ENCODE data around the gene CD2AP. TPM values are rescaled to one million over a fixed set of nuclear protein-coding genes. Genes with fewer than 3 reads are reported as not detected.
"Not testable (repeated sequence)": the region's sequence is repeated elsewhere in the genome, so short reads cannot be mapped to it uniquely, and the experiment has no call there.

The CD2AP gene
- total RNA-seq, result 26.3 and 29.6 TPM in 2 replicates

- H3K27ac Mint-ChIP-seq, result peak within 1 kb of the TSS; percentile 95
- no peaks in the 10 kb centered on the region for H3K36me3 Mint-ChIP-seq (ENCODE audit: low read depth)
- H3K4me1 Mint-ChIP-seq, result peaks cover 23% of the 10 kb centered on the region
- intact Hi-C loops (cut with micrococcal nuclease), result loop anchor here (1.0 to 10.0 kb wide), 3 partner anchors 31 to 127 kb away; no protein-coding TSS in a partner anchor
- DNase-seq, result peak; percentile 95
- no peaks in the 10 kb centered on the region for H3K9me3 Mint-ChIP-seq
- H3K4me3 Mint-ChIP-seq, result peak within 1 kb of the TSS; percentile 95
- no peaks in the 10 kb centered on the region for H3K27me3 Mint-ChIP-seq
These were observed at the start of gene CD2AP for GRCh38 chr6:47477497-47478232. Gene CD2AP (plus strand): TSS chr6:47477789. CDS start chr6:47478245, 456 bp downstream.

DNA sequence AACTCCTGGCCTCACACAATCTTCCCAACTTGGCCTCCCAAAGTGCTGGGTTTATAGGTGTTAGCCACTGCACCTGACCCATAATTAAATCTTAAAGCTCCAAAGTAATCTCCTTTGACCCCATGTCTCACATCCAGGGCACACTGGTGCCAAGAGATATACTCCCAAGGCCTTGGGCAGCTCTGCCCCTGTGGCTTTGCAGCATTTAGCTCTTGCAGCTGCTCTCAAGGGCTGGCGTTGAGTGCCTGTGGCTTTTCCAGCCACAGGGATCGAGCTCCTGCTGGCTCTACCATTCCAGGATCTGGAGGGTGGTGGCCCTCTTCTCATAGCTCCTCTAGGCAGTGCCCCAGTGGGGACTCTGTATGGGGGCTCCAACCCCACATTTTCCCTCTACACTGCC is 49.3 kb upstream of the CD2AP start:
- Mint-ChIP-seq H3K27ac (no peak overlapping the region), H3K9me3 (peaks cover 30% of the 10 kb centered on the region), H3K4me3 (no peak overlapping the region), H3K4me1 (no peaks in the 10 kb centered on the region), H3K36me3 (ENCODE audit: low read depth) (no peaks in the 10 kb centered on the region), H3K27me3 (peaks cover 7% of the 10 kb centered on the region)
- intact Hi-C loops (cut with micrococcal nuclease), result no loop called here
- no peak for DNase-seq

- no peaks in the 10 kb centered on the region for H3K4me1 Mint-ChIP-seq
- no peak for DNase-seq
- H3K9me3 Mint-ChIP-seq, result peaks cover 30% of the 10 kb centered on the region
- H3K4me3 Mint-ChIP-seq, result no peak overlapping the region
- intact Hi-C loops (cut with micrococcal nuclease), result no loop called here
- peaks cover 8% of the 10 kb centered on the region for H3K27me3 Mint-ChIP-seq
- H3K27ac Mint-ChIP-seq, result no peak overlapping the region
- H3K36me3 Mint-ChIP-seq (ENCODE audit: low read depth), result no peaks in the 10 kb centered on the region
These were observed 48.6 kb upstream of the CD2AP start for GRCh38 chr6:47428746-47429664.

- H3K36me3 Mint-ChIP-seq (ENCODE audit: low read depth), result no peaks in the 10 kb centered on the region
- no peak for DNase-seq
- no peak overlapping the region for H3K27ac Mint-ChIP-seq
- H3K27me3 Mint-ChIP-seq, result peaks cover 13% of the 10 kb centered on the region
- H3K4me3 Mint-ChIP-seq, result no peak overlapping the region
- no peaks in the 10 kb centered on the region for H3K4me1 Mint-ChIP-seq
- intact Hi-C loops (cut with micrococcal nuclease), result no loop called here
- peaks cover 14% of the 10 kb centered on the region for H3K9me3 Mint-ChIP-seq
These were observed 43.0 kb upstream of the CD2AP start for GRCh38 chr6:47434372-47435253.

GRCh38 chr6:47435254-47435612 is 42.4 kb upstream of the CD2AP start:
- Mint-ChIP-seq H3K9me3 (peaks cover 10% of the 10 kb centered on the region), H3K36me3 (ENCODE audit: low read depth) (no peaks in the 10 kb centered on the region), H3K4me3 (no peak overlapping the region), H3K27ac (no peak overlapping the region), H3K27me3 (peaks cover 13% of the 10 kb centered on the region), H3K4me1 (no peaks in the 10 kb centered on the region)
- DNase-seq, result no peak
- intact Hi-C loops (cut with micrococcal nuclease), result no loop called here

GRCh38 chr6:47437592-47437991 is 40.0 kb upstream of the CD2AP start:
- Mint-ChIP-seq H3K36me3 (ENCODE audit: low read depth) (no peaks in the 10 kb centered on the region), H3K27me3 (peaks cover 11% of the 10 kb centered on the region), H3K4me1 (no peaks in the 10 kb centered on the region), H3K9me3 (no peaks in the 10 kb centered on the region), H3K4me3 (no peak overlapping the region), H3K27ac (no peak overlapping the region)
- no peak for DNase-seq
- intact Hi-C loops (cut with micrococcal nuclease), result no loop called here

DNA sequence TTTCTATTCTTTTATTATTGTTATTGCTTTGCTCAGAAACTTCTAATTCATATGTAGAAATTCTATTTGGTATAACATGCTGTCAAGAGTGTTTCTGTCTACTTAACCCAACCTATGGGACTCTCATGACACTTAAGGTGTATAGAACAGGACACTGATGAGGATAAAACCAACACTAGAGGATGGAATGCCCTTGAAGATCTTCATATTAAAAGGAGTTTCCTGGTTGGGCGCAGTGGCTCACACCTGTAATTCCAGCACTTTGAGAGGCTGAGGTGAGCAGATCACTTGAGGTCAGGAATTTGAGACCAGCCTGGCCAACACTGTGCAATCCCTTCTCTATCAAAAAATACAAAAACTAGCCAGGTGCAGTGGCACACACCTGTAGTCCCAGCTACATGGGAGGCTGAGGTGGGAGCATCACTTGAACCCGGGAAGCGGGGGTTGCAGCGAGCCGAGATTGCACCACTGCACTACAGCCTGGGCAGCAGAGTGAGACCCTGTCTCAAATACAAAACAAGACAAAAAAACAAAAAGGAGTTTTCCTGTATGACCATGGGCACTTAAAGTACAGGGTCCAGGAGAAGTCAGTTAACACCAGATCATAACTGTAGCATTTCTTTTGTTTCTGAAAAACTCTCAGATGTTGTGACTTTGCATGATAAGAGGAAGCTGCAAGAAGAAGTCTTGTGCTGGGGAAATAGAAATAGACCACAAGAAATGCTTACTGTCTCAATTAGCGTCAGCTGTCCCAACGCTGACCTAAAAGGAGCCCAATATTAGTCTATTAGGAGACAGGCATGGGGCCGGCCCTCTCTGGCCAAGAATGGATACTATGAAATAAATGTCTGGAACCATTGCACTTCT is 38.9 kb upstream of the CD2AP start:
- no peaks in the 10 kb centered on the region for H3K9me3 Mint-ChIP-seq
- no peaks in the 10 kb centered on the region for H3K36me3 Mint-ChIP-seq (ENCODE audit: low read depth)
- no peak overlapping the region for H3K4me3 Mint-ChIP-seq
- no peaks in the 10 kb centered on the region for H3K4me1 Mint-ChIP-seq
- peaks cover 9% of the 10 kb centered on the region for H3K27me3 Mint-ChIP-seq
- intact Hi-C loops (cut with micrococcal nuclease), result no loop called here
- H3K27ac Mint-ChIP-seq, result no peak overlapping the region
- DNase-seq, result no peak

DNA sequence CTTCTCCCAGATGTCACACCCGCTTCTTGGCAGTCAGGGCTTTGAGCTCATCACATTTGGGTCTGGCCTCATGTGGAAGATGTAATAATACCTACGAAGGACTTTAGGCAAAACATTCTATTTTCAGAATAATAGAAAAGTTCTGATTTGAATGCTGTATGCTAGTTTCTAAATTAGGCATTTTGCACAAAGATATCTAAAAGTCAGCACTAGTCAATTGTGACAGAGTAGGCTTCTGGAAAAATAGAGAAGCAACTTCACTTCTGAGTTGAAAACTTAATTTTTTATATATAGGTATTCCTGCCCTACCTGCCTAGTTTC is 38.3 kb upstream of the CD2AP start:
- Mint-ChIP-seq H3K36me3 (ENCODE audit: low read depth) (no peaks in the 10 kb centered on the region), H3K4me3 (no peak overlapping the region)

DNA sequence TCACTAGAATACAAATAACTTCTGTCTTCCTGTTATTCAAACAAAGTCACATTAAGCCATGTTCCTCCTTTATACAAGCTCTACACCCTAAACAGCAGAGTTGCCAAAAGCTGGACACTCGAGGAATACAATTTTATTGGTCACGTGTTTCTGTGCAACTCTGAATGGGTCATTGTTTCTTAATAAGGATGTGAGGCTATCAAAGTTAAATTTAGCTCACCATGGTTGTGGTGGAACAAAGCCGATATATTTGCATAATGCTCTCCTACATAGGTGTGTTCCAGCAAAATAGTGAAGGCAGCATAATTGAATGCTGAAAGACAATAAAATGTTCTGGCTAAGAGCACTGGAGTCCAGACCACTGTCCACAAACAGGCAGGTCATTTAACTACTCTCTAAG is 36.9 kb upstream of the CD2AP start:
- intact Hi-C loops (cut with micrococcal nuclease), result no loop called here
- H3K4me1 Mint-ChIP-seq, result no peaks in the 10 kb centered on the region
- H3K36me3 Mint-ChIP-seq (ENCODE audit: low read depth), result no peaks in the 10 kb centered on the region
- no peak overlapping the region for H3K4me3 Mint-ChIP-seq
- no peaks in the 10 kb centered on the region for H3K9me3 Mint-ChIP-seq
- peaks cover 9% of the 10 kb centered on the region for H3K27me3 Mint-ChIP-seq
- H3K27ac Mint-ChIP-seq, result no peak overlapping the region
- DNase-seq, result no peak

More for the DNA sequence above, 38.3 kb upstream of the CD2AP start:
- Mint-ChIP-seq H3K4me1 (no peaks in the 10 kb centered on the region), H3K9me3 (no peaks in the 10 kb centered on the region), H3K27ac (no peak overlapping the region), H3K27me3 (peaks cover 9% of the 10 kb centered on the region)
- no peak for DNase-seq
- intact Hi-C loops (cut with micrococcal nuclease), result no loop called here

DNA sequence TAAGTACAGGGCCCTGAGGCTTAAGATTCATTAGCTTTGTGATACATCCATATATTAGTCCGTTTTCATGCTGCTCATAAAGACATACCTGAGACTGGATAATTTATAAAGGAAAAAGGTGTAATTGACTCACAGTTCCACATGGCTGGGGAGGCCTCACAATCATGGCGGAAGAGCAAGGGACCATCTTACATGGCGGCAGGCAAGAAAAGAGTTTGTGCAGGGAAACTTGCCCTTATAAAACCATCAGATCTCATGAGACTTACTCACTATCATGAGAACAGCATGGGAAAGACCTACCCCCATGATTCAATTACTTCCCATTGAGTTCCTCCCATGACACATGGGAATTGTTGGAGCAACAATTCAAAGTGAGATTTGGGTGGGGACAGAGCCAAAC is 32.6 kb upstream of the CD2AP start:
- H3K4me1 Mint-ChIP-seq, result peaks cover 10% of the 10 kb centered on the region
- H3K27ac Mint-ChIP-seq; H3K27me3 Mint-ChIP-seq; H3K4me3 Mint-ChIP-seq; intact Hi-C loops (cut with micrococcal nuclease); H3K9me3 Mint-ChIP-seq; H3K36me3 Mint-ChIP-seq (ENCODE audit: low read depth); DNase-seq: not testable (repeated sequence)

- no peaks in the 10 kb centered on the region for H3K36me3 Mint-ChIP-seq (ENCODE audit: low read depth)
- H3K4me1 Mint-ChIP-seq, result peaks cover 10% of the 10 kb centered on the region
- H3K4me3 Mint-ChIP-seq, result no peak overlapping the region
- no peak overlapping the region for H3K27ac Mint-ChIP-seq
- H3K9me3 Mint-ChIP-seq, result no peaks in the 10 kb centered on the region
- no peak for DNase-seq
- no peaks in the 10 kb centered on the region for H3K27me3 Mint-ChIP-seq
- intact Hi-C loops (cut with micrococcal nuclease), result no loop called here
These were observed 30.8 kb upstream of the CD2AP start for GRCh38 chr6:47446669-47447330.

- no peak overlapping the region for H3K27ac Mint-ChIP-seq
- no peaks in the 10 kb centered on the region for H3K9me3 Mint-ChIP-seq
- no peaks in the 10 kb centered on the region for H3K36me3 Mint-ChIP-seq (ENCODE audit: low read depth)
- intact Hi-C loops (cut with micrococcal nuclease), result no loop called here
- H3K4me3 Mint-ChIP-seq, result no peak overlapping the region
- no peak for DNase-seq
- no peaks in the 10 kb centered on the region for H3K27me3 Mint-ChIP-seq
- peaks cover 10% of the 10 kb centered on the region for H3K4me1 Mint-ChIP-seq
These were observed 29.9 kb upstream of the CD2AP start for GRCh38 chr6:47447722-47448121.

GRCh38 chr6:47451162-47451561 is 26.4 kb upstream of the CD2AP start:
- no peak overlapping the region for H3K27ac Mint-ChIP-seq
- no peaks in the 10 kb centered on the region for H3K36me3 Mint-ChIP-seq (ENCODE audit: low read depth)
- H3K4me1 Mint-ChIP-seq, result peaks cover 10% of the 10 kb centered on the region
- DNase-seq, result no peak
- intact Hi-C loops (cut with micrococcal nuclease), result no loop called here
- H3K4me3 Mint-ChIP-seq, result no peak overlapping the region
- no peaks in the 10 kb centered on the region for H3K9me3 Mint-ChIP-seq
- H3K27me3 Mint-ChIP-seq, result peaks cover under 1% of the 10 kb centered on the region

Data from activated CD4-positive, alpha-beta T cell treated with anti-CD3 and anti-CD28 coated beads, Interleukin-2, amount 10 ng/mL, durations not matched to agents 24 days and 14 days (primary cell).